ENCODE data around the gene CREB3L2. TPM values are rescaled to one million over a fixed set of nuclear protein-coding genes. Genes with fewer than 3 reads are reported as not detected.
A peak's percentile ranks its signal among the peaks of the same experiment; 100 is the strongest.

Gene CREB3L2
- total RNA-seq, 2 donors from 2014 or later: 32.9 to 33.6 TPM

DNA sequence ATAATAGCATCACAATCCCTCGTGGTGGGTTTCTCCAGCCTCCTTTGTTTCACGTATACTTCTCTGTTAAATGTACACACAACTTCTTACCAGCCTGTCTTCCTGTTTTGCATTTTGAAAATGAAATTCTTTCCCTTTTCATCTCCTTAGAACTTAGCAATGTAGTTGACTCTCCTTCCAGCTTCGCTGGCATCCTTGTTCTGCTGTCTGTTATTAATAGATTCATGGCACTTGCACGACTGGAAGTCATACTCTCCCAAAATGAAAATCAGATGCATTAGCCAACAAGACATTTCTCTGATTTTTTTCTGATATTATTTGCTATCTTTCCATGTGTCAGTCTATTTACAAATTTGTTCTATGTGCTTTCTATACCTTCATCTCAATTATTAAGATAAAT is 3.0 kb upstream of the CREB3L2 start:
- ATAC-seq (no peak), DNase-seq (no peak)
- Mint-ChIP-seq H3K4me1 (peaks cover 17% of the 10 kb centered on the region), H3K27me3 (peaks cover 6% of the 10 kb centered on the region), H3K36me3 (ENCODE audit: low read depth) (no peaks in the 10 kb centered on the region), H3K4me3 (no peak overlapping the region), H3K27ac (peak overlapping the region; percentile 24)
- H3K9me3 ChIP-seq (ENCODE audit: control insufficient read depth, low read length, poor library complexity, severe bottlenecking): no peaks in the 10 kb centered on the region

DNA sequence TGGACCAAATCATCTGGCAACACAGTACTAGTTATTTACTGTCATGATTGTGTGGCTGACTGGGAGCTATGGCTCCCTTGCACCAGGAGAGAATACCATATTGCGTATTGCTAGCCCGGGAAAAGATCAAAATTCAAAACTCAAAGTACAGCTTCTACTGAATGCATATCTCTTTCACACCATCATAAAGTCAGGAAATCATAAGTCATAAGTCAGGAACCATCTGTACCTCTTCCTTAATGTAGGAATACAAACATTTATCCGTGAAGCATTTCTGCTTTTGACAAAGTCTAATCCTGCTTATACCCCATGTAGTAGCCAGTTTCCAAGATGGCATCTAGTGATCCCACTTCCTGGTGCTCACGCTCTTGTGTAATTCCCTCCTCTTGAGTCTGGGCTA is 2.2 kb upstream of the CREB3L2 start:
- Mint-ChIP-seq H3K4me1 (peaks cover 25% of the 10 kb centered on the region), H3K36me3 (ENCODE audit: low read depth) (peaks cover 2% of the 10 kb centered on the region), H3K27me3 (no peaks in the 10 kb centered on the region), H3K27ac (peak overlapping the region; percentile 45), H3K4me3 (peak overlapping the region; percentile 58)
- DNase-seq (no peak), ATAC-seq (no peak)
- H3K9me3 ChIP-seq (ENCODE audit: control insufficient read depth, low read length, poor library complexity, severe bottlenecking): no peaks in the 10 kb centered on the region

DNA sequence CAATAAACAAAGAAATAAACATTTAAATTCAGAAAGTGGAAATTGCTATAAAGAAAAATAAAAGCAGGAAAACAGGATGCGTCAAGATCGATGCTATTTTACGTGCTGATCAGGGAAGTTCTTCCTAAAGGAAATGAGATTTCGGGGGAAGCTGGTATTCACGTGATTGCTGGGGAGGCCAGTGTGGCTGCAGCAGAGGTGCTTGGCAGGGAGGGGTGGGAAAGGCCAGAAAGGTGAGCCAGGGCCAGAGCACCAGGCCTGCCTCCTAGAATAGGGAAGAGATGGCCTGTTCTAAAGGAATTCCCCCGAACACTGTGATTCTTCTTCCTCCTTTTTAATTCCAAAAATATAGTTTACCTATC is 923 bp upstream of the CREB3L2 start:
- no peak for ATAC-seq
- H3K36me3 Mint-ChIP-seq (ENCODE audit: low read depth): peaks cover 3% of the 10 kb centered on the region
- no peak for DNase-seq
- no peaks in the 10 kb centered on the region for H3K9me3 ChIP-seq (ENCODE audit: control insufficient read depth, low read length, poor library complexity, severe bottlenecking)
- no peak overlapping the region for H3K4me3 Mint-ChIP-seq
- no peaks in the 10 kb centered on the region for H3K27me3 Mint-ChIP-seq
- peak overlapping the region; percentile 96 for H3K27ac Mint-ChIP-seq
- peaks cover 26% of the 10 kb centered on the region for H3K4me1 Mint-ChIP-seq

DNA sequence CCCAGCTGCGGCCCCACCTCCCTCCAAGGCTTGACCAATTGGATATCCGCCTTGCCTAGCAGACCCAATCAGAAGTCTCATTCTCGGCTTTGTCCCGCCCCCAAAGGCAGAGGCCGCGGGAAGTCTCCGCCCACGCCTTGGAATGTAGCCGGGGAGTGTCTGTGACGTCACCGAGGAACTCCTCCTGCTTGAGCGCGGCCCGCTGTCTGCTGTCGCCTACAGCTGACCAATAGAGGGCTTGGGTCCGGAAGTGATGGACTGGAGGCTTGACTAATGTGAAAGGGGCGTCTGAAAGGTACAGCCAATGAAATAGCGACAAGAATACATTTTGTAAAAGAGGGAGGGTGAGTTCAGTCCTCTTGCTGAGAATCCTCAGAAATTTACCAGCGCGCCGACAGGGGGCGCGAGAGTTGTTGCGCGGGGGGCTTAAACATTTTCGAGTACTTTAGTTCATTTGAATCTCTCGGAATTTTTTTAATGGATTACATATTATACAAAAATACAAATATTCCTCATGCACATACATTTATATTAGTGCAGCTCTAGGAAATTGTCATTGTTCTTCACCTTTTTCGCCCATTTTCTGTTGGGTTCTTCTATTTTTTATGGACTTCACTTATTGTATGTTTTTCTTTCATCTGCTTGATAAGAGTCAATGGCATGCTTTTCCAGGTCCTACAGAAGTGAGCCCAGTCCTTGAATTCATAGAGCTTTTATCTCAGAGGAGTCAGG is 376 bp upstream of the CREB3L2 start:
- Mint-ChIP-seq H3K36me3 (ENCODE audit: low read depth) (peaks cover 3% of the 10 kb centered on the region), H3K4me1 (peaks cover 26% of the 10 kb centered on the region), H3K27ac (peak overlapping the region; percentile 96), H3K4me3 (peak overlapping the region; percentile 94), H3K27me3 (no peaks in the 10 kb centered on the region)
- H3K9me3 ChIP-seq (ENCODE audit: control insufficient read depth, low read length, poor library complexity, severe bottlenecking): no peaks in the 10 kb centered on the region
- peak; percentile 92 to 98 (median 97) for DNase-seq
- peak; percentile 91 for ATAC-seq

DNA sequence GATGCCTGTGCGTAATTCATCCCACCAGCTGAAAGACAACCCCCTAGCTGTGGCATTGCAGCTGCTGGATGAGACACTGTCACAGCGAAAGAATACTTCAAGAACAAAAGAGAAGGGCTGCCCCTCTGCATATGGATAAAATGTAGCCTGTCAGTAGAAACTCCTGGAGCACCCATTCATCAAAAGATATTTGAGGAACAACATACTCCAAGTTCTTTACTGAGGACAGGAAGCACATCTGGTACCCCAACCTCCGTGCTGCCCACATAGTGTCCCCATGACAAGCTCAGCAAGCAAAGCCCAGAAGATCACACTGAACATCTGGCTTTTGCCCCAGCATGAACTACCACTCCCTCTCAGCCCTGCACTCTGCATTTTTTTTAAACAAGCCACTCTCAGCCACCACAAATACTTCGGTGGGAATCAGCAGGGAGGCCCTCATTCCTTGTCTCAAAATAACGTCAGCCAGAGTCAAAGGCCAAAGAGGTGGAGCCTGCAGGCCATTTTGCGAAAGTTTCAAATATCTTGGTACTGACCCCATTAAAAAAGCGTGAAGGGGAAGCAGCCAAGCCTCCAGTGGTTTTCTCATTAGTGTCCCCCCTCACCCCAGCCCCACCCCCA is 1.7 kb downstream of the CREB3L2 start:
- peaks cover 42% of the 10 kb centered on the region for H3K4me1 Mint-ChIP-seq
- peaks cover 3% of the 10 kb centered on the region for H3K36me3 Mint-ChIP-seq (ENCODE audit: low read depth)
- H3K27ac Mint-ChIP-seq: peak overlapping the region; percentile 96
- DNase-seq: no peak
- peak overlapping the region; percentile 94 for H3K4me3 Mint-ChIP-seq
- no peak for ATAC-seq
- H3K27me3 Mint-ChIP-seq: no peaks in the 10 kb centered on the region
- H3K9me3 ChIP-seq (ENCODE audit: control insufficient read depth, low read length, poor library complexity, severe bottlenecking): no peaks in the 10 kb centered on the region

DNA sequence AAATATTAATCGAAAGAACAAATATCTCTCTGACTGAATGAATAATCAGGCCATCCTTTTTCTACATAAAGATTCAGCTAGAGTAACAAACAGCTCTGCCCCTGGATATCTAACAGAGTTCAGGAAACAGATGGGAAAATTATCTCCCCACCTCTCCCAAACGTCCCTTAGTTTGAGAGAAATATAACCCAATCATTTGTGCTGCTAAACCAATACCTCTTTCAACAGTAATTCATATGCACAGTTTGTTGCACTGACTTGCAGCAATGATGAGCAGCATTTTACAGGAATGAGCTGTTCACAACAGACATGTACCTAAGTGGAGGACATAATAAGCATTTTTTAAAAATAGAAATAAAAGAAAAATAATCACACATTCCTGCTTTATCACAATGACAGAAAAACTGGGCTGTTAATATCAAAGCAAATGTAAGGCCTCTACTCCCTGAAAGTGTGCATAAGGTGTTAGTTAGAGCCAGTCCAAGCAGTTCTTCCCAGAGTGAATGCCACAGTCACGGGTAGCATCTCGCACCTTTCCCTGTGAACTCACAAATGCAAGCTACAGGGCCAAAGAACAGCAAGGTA is 2.3 kb downstream of the CREB3L2 start:
- H3K36me3 Mint-ChIP-seq (ENCODE audit: low read depth): peaks cover 3% of the 10 kb centered on the region
- H3K4me3 Mint-ChIP-seq: peak overlapping the region; percentile 94
- H3K27me3 Mint-ChIP-seq: no peaks in the 10 kb centered on the region
- ATAC-seq (no peak), DNase-seq (no peak)
- peak overlapping the region; percentile 96 for H3K27ac Mint-ChIP-seq
- no peaks in the 10 kb centered on the region for H3K9me3 ChIP-seq (ENCODE audit: control insufficient read depth, low read length, poor library complexity, severe bottlenecking)
- H3K4me1 Mint-ChIP-seq: peaks cover 42% of the 10 kb centered on the region

DNA sequence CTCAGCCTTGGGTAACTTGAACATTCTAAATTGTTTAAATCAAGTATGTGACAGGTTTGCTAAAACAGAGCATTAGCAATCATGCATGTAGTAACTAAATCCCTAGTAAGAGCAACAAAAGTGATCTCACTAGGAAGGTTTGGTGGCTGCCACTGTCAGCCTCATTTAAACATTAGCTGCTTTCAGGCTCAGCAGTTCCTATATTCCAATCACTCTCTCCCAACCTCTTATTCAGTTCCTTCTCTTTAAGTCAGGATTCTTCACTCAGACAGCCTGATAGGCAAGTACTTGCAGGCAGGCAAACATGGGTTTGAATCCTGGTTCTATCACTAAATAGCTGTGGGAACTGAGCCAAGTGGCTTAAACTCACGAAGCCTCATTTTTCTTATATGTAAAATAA is 3.6 kb downstream of the CREB3L2 start:
- ATAC-seq: no peak
- peaks cover 45% of the 10 kb centered on the region for H3K4me1 Mint-ChIP-seq
- peak overlapping the region; percentile 96 for H3K27ac Mint-ChIP-seq
- H3K9me3 ChIP-seq (ENCODE audit: control insufficient read depth, low read length, poor library complexity, severe bottlenecking): no peaks in the 10 kb centered on the region
- no peaks in the 10 kb centered on the region for H3K27me3 Mint-ChIP-seq
- H3K36me3 Mint-ChIP-seq (ENCODE audit: low read depth): peaks cover 5% of the 10 kb centered on the region
- no peak overlapping the region for H3K4me3 Mint-ChIP-seq
- no peak for DNase-seq

DNA sequence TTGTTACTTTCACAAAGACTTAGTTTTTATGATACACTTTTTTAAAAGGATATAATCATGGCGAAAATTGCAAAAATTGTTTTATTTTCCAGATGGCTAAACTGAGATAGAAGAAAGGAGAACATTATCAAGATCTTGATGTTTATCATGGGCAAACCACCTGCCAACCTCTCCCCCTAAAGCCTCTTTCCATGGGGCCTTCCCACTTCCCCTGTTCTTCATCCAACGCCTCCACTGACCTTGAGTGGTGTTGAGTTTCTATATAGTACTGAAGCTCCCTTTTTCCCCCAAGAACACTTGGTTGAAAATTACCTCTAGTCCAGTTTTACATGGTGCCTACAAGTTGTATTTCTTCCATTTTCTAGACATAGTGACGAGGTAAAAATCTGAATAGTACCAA is 5.0 kb downstream of the CREB3L2 start:
- peak overlapping the region; percentile 82 for H3K27ac Mint-ChIP-seq

DNA sequence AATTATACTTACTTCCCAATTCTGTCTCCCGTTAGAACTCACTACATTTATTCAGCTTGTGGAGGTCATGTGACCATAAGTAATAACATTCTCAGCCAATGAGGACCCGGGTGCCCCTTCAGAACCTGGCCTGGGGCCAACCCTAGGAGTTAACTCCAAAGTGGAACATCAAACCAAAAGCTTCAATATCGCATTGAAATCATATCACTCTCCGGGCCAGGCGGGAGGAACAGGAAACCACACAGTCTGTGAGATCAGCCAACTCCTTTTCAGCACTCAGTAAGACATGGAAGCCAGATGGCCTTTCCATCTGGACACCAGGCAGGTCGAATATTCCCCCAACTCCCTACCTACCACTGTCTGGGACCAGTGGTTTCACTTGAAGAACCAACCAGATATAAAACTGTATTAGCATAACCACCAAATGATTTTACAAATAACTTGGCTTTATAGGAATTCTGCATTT is 5.5 kb downstream of the CREB3L2 start:
- H3K36me3 Mint-ChIP-seq (ENCODE audit: low read depth): peaks cover 5% of the 10 kb centered on the region
- peaks cover 50% of the 10 kb centered on the region for H3K4me1 Mint-ChIP-seq
- ATAC-seq (peak; percentile 14), DNase-seq (no peak)
- peak overlapping the region; percentile 82 for H3K27ac Mint-ChIP-seq
- peak overlapping the region; percentile 63 for H3K4me3 Mint-ChIP-seq
- H3K9me3 ChIP-seq (ENCODE audit: control insufficient read depth, low read length, poor library complexity, severe bottlenecking): no peaks in the 10 kb centered on the region
- no peaks in the 10 kb centered on the region for H3K27me3 Mint-ChIP-seq

More for the DNA sequence above, 5.0 kb downstream of the CREB3L2 start:
- Mint-ChIP-seq H3K27me3 (no peaks in the 10 kb centered on the region), H3K4me1 (peaks cover 50% of the 10 kb centered on the region), H3K36me3 (ENCODE audit: low read depth) (peaks cover 5% of the 10 kb centered on the region), H3K4me3 (no peak overlapping the region)
- no peak for DNase-seq
- no peak for ATAC-seq
- H3K9me3 ChIP-seq (ENCODE audit: control insufficient read depth, low read length, poor library complexity, severe bottlenecking): no peaks in the 10 kb centered on the region

DNA sequence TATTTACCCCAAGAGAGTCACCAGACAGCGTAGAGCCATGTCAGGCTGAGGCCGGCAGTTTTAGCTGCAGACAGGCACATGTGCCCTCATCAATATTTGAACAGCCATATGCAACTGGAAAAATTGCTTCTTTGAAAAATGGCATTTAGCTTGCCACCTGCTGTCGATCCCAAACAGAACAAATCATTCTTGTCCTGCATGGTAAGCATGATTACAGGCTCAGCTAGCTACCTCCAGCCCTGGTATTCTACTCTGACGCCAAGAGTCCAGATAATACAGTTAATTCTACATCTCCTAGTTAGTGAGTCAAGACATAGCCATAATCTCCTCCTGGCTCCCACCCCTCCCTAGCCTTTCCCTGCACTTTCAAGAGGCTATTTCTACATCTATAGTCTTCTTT is 7.7 kb downstream of the CREB3L2 start:
- ATAC-seq (no peak), DNase-seq (no peak)
- Mint-ChIP-seq H3K4me3 (no peak overlapping the region), H3K27ac (peak overlapping the region; percentile 21), H3K27me3 (no peaks in the 10 kb centered on the region), H3K36me3 (ENCODE audit: low read depth) (peaks cover 5% of the 10 kb centered on the region), H3K4me1 (peaks cover 40% of the 10 kb centered on the region)
- H3K9me3 ChIP-seq (ENCODE audit: control insufficient read depth, low read length, poor library complexity, severe bottlenecking): no peaks in the 10 kb centered on the region

DNA sequence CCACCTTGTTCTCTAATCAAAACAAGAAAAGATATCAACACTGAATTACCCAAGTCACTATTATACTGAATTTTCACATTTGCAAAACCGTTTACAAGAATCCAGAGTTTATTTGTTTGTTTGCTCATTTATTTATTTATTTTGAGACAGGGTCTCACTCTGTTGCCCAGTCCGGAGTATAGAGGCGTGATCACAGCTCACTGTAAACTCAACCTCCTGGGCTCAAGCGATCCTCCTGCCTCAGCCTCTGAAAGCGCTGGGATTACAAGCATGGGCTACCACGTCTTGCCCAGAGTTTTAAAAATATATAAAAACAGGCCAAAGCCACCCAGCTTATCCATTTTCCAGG is 8.5 kb downstream of the CREB3L2 start:
- no peaks in the 10 kb centered on the region for H3K9me3 ChIP-seq (ENCODE audit: control insufficient read depth, low read length, poor library complexity, severe bottlenecking)
- Mint-ChIP-seq H3K4me1 (peaks cover 35% of the 10 kb centered on the region), H3K36me3 (ENCODE audit: low read depth) (peaks cover 2% of the 10 kb centered on the region), H3K27me3 (no peaks in the 10 kb centered on the region), H3K27ac (no peak overlapping the region), H3K4me3 (no peak overlapping the region)
- ATAC-seq: no peak
- no peak for DNase-seq

DNA sequence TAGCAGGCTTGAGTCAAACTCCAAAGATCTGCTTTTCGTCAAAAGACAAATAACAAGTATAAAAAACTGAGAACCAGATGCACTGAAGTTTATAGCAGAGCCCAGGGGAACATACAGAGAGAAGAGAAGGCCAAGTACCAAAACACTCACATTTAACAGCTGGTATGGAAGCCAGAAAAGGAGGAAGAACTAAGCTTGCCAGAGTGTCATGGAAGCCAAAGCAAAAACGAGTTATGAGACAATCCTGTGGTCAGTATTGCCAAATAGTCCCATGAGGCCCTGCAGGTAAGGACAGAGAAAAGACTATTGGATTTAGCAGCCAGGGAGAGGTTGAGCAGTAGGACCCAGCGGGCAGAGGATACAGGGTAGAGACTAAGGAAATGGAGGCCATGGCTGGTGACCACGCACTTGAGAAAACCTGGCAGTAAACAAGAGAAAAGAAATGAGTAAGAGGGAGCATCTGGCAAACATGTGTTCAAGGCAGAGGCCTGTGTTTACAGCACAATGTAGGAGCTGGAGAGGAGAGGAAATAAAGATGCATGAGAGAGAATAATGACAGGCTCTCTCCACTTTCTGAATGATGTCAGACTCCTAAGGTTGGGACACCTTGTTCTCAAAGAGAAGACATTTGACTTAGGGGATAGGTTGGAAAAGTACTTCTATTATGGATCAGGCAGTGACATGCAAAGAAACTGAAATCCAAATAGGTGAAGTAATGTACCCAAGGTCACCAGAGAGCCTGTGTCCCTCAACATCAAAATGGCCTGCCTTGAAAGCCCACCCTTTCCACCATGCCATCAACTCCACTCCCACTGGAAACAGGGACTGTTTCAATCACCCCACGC is 9.1 kb downstream of the CREB3L2 start:
- no peak overlapping the region for H3K4me3 Mint-ChIP-seq
- no peak overlapping the region for H3K27ac Mint-ChIP-seq
- no peak for ATAC-seq

DNA sequence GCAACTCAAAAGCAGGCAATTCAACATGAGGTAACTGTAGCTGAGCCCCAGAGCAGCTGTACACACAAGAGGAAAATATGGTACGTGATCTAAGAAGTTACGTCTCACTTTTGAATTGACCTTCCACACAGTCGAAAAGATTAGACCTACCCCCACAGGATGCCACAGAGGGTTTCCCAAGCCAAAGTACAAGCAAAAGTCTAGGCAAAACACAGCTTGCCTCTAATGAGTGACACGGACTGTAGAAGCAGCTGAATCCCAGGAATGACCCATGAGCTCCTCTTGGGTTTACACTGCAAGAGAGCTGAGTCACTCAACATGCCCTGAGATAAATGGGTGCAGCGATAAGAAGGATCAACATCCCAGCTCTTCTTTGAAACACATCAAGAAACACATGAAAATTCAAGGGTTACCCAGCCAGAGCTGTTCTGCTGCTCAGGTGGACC is 9.8 kb downstream of the CREB3L2 start:
- Mint-ChIP-seq H3K36me3 (ENCODE audit: low read depth) (peaks cover 2% of the 10 kb centered on the region), H3K27ac (no peak overlapping the region), H3K4me1 (peaks cover 37% of the 10 kb centered on the region), H3K27me3 (no peaks in the 10 kb centered on the region), H3K4me3 (no peak overlapping the region)
- DNase-seq (no peak), ATAC-seq (no peak)
- H3K9me3 ChIP-seq (ENCODE audit: control insufficient read depth, low read length, poor library complexity, severe bottlenecking): no peaks in the 10 kb centered on the region

More for the DNA sequence above, 9.1 kb downstream of the CREB3L2 start:
- no peaks in the 10 kb centered on the region for H3K9me3 ChIP-seq (ENCODE audit: control insufficient read depth, low read length, poor library complexity, severe bottlenecking)
- Mint-ChIP-seq H3K36me3 (ENCODE audit: low read depth) (peaks cover 2% of the 10 kb centered on the region), H3K4me1 (peaks cover 36% of the 10 kb centered on the region), H3K27me3 (no peaks in the 10 kb centered on the region)
- no peak for DNase-seq

Data from T-helper 17 cell (primary cell).